Central memory CD8-positive, alpha-beta T cell (primary cell): Measurements from ENCODE around the gene TMPRSS11E.
"Not testable (repeated sequence)": the region's sequence is repeated elsewhere in the genome, so short reads cannot be mapped to it uniquely, and the experiment has no call there.

Experiments
- ATAC-seq: fragments of 150-1000 bp; cut with Tn5 transposase; replicated peaks from 2 replicates; pipeline ENCODE4 v1.10.0; 2022; ENCODE audit warnings: mild to moderate bottlenecking, moderate FRiP score, moderate number of reproducible peaks; ENCODE audit not compliant: poor library complexity, severe bottlenecking; ENCODE audit errors: extremely low read depth
- DNase-seq, 2 donors: peaks; one replicate each; pipeline ENCODE4 v3.0.0; 2021; ENCODE audit warnings: low spot score in 2 of 2
- H3K27ac Mint-ChIP-seq: one replicate; pipeline ENCODE4 v1.8.0; 2022; ENCODE audit warnings: low read depth, mild to moderate bottlenecking, moderate library complexity, mixed read lengths
- H3K27me3 Mint-ChIP-seq: one replicate; pipeline ENCODE4 v1.8.0; 2022; ENCODE audit warnings: mixed read lengths
- H3K36me3 Mint-ChIP-seq: one replicate; pipeline ENCODE4 v1.8.0; 2022; ENCODE audit warnings: mild to moderate bottlenecking, moderate library complexity, mixed read lengths; ENCODE audit not compliant: insufficient read depth
- H3K4me1 Mint-ChIP-seq: one replicate; pipeline ENCODE4 v1.8.0; 2022; ENCODE audit warnings: mixed read lengths
- H3K4me3 Mint-ChIP-seq: one replicate; pipeline ENCODE4 v1.8.0; 2022; ENCODE audit warnings: mild to moderate bottlenecking, moderate library complexity, mixed read lengths
- H3K9me3 Mint-ChIP-seq: one replicate; pipeline ENCODE4 v1.8.0; 2022; ENCODE audit warnings: mixed read lengths

Gene TMPRSS11E

DNA sequence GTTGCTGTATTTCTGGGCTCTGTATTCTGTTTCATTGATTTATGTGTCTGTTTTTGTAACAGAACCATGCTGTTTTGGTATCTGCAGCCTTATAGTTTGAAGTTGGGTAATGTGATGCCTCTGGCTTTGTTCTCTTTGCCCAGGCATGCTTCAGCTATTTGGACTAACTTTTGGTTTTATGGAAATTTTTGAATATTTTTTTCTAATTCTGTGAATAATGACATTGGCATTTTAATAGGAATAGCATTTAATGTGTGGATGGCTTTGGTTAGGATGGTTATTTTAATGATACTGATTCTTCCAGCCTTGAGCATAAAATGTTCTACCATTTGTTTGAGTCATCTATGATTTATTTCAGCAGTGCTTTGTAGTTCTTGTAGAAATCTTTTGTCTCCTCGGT, 75.0 kb downstream of the TMPRSS11E start:
- H3K9me3 Mint-ChIP-seq, DNase-seq, H3K27ac Mint-ChIP-seq, H3K4me3 Mint-ChIP-seq, ATAC-seq, H3K36me3 Mint-ChIP-seq, H3K27me3 Mint-ChIP-seq, H3K4me1 Mint-ChIP-seq: not testable (repeated sequence)

DNA sequence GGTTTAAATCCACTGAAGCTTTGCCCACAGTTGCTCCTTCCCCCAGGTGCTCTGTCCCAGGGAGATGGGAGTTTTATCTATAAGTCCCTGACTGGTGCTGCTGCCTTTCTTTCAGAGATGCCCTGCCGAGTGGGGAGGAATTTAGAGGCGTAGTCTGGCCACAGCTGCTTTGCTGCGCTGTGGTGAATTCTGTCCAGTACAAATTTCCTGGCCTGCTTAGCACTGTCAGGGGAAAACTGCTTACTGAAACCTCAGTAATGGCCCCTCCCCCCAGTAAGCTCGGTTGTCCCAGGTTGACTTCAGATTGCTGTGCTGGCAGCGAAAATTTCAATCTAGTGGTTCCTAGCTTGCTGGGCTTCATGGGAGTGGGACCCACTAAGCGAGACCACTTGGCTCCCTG, 88.7 kb downstream of the TMPRSS11E start:
- no peak for DNase-seq
- no peaks in the 10 kb centered on the region for H3K4me1 Mint-ChIP-seq
- H3K9me3 Mint-ChIP-seq, result peaks cover 14% of the 10 kb centered on the region
- no peaks in the 10 kb centered on the region for H3K36me3 Mint-ChIP-seq
- ATAC-seq, result no peak
- no peak overlapping the region for H3K4me3 Mint-ChIP-seq
- H3K27ac Mint-ChIP-seq, result no peak overlapping the region
- H3K27me3 Mint-ChIP-seq, result peaks cover 7% of the 10 kb centered on the region

DNA sequence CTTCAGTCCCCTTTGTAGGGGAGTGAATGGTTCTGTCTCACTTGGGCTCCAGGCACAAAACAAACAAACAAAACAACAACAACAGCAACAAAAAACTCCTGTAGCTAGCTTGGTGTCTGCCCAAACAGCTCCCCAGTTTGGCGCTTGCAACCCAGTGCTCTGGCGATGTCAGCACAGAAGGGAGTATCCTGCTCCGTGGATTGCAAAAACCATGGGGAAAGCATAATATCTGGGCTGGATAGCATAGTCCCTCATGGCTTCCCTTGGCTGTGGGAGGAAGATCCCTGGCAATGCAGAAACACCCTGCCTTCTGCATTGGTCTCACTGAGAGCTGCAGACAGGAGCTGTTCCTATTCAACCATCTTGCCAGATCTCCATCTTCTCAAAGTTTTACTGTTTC, 89.1 kb downstream of the TMPRSS11E start:
- no peaks in the 10 kb centered on the region for H3K36me3 Mint-ChIP-seq
- peaks cover 14% of the 10 kb centered on the region for H3K9me3 Mint-ChIP-seq
- ATAC-seq, result no peak
- H3K27ac Mint-ChIP-seq, result no peak overlapping the region
- H3K4me1 Mint-ChIP-seq, result no peaks in the 10 kb centered on the region
- H3K27me3 Mint-ChIP-seq, result peaks cover 11% of the 10 kb centered on the region
- H3K4me3 Mint-ChIP-seq, result no peak overlapping the region
- no peak for DNase-seq

DNA sequence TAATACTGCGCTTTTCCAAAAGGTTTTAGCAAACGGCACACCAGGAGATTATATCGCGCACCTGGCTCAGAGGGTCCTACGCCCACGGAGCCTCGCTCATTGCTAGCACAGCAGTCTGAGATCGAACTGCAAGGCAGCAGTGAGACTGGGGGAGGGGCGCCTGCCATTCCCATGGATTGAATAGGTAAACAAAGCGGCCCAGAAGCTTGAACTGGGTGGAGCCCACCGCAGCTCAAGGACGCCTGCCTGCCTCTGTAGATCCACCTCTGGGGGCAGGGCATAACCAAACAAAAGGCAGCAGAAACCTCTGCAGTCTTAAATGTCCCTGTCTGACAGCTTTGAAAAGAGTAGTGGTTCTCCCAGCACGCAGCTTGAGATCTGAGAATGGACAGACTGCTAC, 95.5 kb downstream of the TMPRSS11E start:
- ATAC-seq, H3K36me3 Mint-ChIP-seq, DNase-seq, H3K4me3 Mint-ChIP-seq, H3K27ac Mint-ChIP-seq, H3K4me1 Mint-ChIP-seq: not testable (repeated sequence)
- peaks cover 14% of the 10 kb centered on the region for H3K9me3 Mint-ChIP-seq
- peaks cover 20% of the 10 kb centered on the region for H3K27me3 Mint-ChIP-seq
